ENCODE data around the gene TNKS2. TPM values are rescaled to one million over a fixed set of nuclear protein-coding genes. Genes with fewer than 3 reads are reported as not detected.

The TNKS2 gene
- polyA plus RNA-seq, 1 donor (not counting 4 experiments of a cell fraction or from before 2014, with no cell fraction given) = 35.4 TPM

- no peaks in the 10 kb centered on the region for H4K20me1 ChIP-seq (ENCODE audit: control insufficient read depth, extremely low read depth, insufficient read depth, low read length)
- H3K9me1 ChIP-seq (ENCODE audit: control insufficient read depth, extremely low read depth, insufficient read depth, low read length) = no peaks in the 10 kb centered on the region
- H3K9me3 ChIP-seq (ENCODE audit: control insufficient read depth, low read depth, low read length) = no peaks in the 10 kb centered on the region
- H3K4me1 ChIP-seq (ENCODE audit: control insufficient read depth, extremely low read depth, insufficient read depth, low read length) = no peaks in the 10 kb centered on the region
- H3K27me3 ChIP-seq (ENCODE audit: control insufficient read depth, extremely low read depth, insufficient read depth, low read length) = no peaks in the 10 kb centered on the region
- H3K79me2 ChIP-seq (ENCODE audit: control insufficient read depth, insufficient read depth, low read length) = no peaks in the 10 kb centered on the region
- no peak overlapping the region for H3K4me2 ChIP-seq (ENCODE audit: control insufficient read depth, extremely low read depth, insufficient read depth, low read depth, low read length)
- no peaks in the 10 kb centered on the region for H3K36me3 ChIP-seq (ENCODE audit: control insufficient read depth in 2 of 2, extremely low read depth in 1 of 2, insufficient read depth in 2 of 2, low read length in 2 of 2)
- no peak overlapping the region for H3K9ac ChIP-seq (ENCODE audit: control insufficient read depth, extremely low read depth, insufficient read depth, low read length)
- FAIRE-seq = no peak
- TF ChIP-seq EZH2 (IDR thresholded peaks at IDR 0.05; ENCODE audit: low read length) = no peak
- no peak for TF ChIP-seq CTCF (optimal IDR thresholded peaks at IDR 0.05 in 1 of 3, IDR thresholded peaks at IDR 0.05 in 1 of 3, conservative IDR thresholded peaks at IDR 0.05 in 1 of 3; ENCODE audit: extremely low read depth in 1 of 3, insufficient read depth in 2 of 3, low read length in 3 of 3)
- dilution Hi-C loops (cut with MboI; ENCODE audit: extremely low pct_ligation_motif_present, low sequenced_read_pairs) = no loop called here
- DNase-seq (ENCODE audit: low read depth, low spot score) = no peak
- H3K4me3 ChIP-seq (ENCODE audit: control insufficient read depth in 2 of 3, extremely low read depth in 1 of 3, insufficient read depth in 2 of 3, low read depth in 1 of 3, low read length in 3 of 3) = no peak overlapping the region
- H3K27ac ChIP-seq (ENCODE audit: control insufficient read depth, insufficient read depth, low read length) = no peak overlapping the region
- no peak overlapping the region for H2AFZ ChIP-seq (ENCODE audit: control insufficient read depth, low read length)
Observed at GRCh38 chr10:91772869-91773268, 25.4 kb upstream of the TNKS2 start.

GRCh38 chr10:91774571-91774970, 23.7 kb upstream of the TNKS2 start:
- H3K27ac ChIP-seq (ENCODE audit: control insufficient read depth, insufficient read depth, low read length) = no peak overlapping the region
- no peaks in the 10 kb centered on the region for H3K36me3 ChIP-seq (ENCODE audit: control insufficient read depth in 2 of 2, extremely low read depth in 1 of 2, insufficient read depth in 2 of 2, low read length in 2 of 2)
- no peaks in the 10 kb centered on the region for H3K27me3 ChIP-seq (ENCODE audit: control insufficient read depth, extremely low read depth, insufficient read depth, low read length)
- DNase-seq (ENCODE audit: low read depth, low spot score) = no peak
- H3K9me1 ChIP-seq (ENCODE audit: control insufficient read depth, extremely low read depth, insufficient read depth, low read length) = no peaks in the 10 kb centered on the region
- H3K4me2 ChIP-seq (ENCODE audit: control insufficient read depth, extremely low read depth, insufficient read depth, low read depth, low read length) = no peak overlapping the region
- H2AFZ ChIP-seq (ENCODE audit: control insufficient read depth, low read length) = no peak overlapping the region
- no peak overlapping the region for H3K9ac ChIP-seq (ENCODE audit: control insufficient read depth, extremely low read depth, insufficient read depth, low read length)
- no peak for FAIRE-seq
- dilution Hi-C loops (cut with MboI; ENCODE audit: extremely low pct_ligation_motif_present, low sequenced_read_pairs) = no loop called here
- no peak overlapping the region for H3K4me3 ChIP-seq (ENCODE audit: control insufficient read depth in 2 of 3, extremely low read depth in 1 of 3, insufficient read depth in 2 of 3, low read depth in 1 of 3, low read length in 3 of 3)
- no peaks in the 10 kb centered on the region for H4K20me1 ChIP-seq (ENCODE audit: control insufficient read depth, extremely low read depth, insufficient read depth, low read length)
- no peaks in the 10 kb centered on the region for H3K79me2 ChIP-seq (ENCODE audit: control insufficient read depth, insufficient read depth, low read length)
- peaks cover 5% of the 10 kb centered on the region for H3K4me1 ChIP-seq (ENCODE audit: control insufficient read depth, extremely low read depth, insufficient read depth, low read length)
- TF ChIP-seq CTCF (optimal IDR thresholded peaks at IDR 0.05 in 1 of 3, IDR thresholded peaks at IDR 0.05 in 1 of 3, conservative IDR thresholded peaks at IDR 0.05 in 1 of 3; ENCODE audit: extremely low read depth in 1 of 3, insufficient read depth in 2 of 3, low read length in 3 of 3) (no peak), EZH2 (IDR thresholded peaks at IDR 0.05; ENCODE audit: low read length) (no peak)
- H3K9me3 ChIP-seq (ENCODE audit: control insufficient read depth, low read depth, low read length) = no peaks in the 10 kb centered on the region

Data from keratinocyte (primary cell).